Measurements from ENCODE around the gene LRRC26. TPM values are rescaled to one million over a fixed set of nuclear protein-coding genes. Genes with fewer than 3 reads are reported as not detected.

Gene LRRC26
- total RNA-seq, 5 donors from 2014 or later (not counting 1 experiment from before 2014, with no cell fraction given) = not detected

DNA sequence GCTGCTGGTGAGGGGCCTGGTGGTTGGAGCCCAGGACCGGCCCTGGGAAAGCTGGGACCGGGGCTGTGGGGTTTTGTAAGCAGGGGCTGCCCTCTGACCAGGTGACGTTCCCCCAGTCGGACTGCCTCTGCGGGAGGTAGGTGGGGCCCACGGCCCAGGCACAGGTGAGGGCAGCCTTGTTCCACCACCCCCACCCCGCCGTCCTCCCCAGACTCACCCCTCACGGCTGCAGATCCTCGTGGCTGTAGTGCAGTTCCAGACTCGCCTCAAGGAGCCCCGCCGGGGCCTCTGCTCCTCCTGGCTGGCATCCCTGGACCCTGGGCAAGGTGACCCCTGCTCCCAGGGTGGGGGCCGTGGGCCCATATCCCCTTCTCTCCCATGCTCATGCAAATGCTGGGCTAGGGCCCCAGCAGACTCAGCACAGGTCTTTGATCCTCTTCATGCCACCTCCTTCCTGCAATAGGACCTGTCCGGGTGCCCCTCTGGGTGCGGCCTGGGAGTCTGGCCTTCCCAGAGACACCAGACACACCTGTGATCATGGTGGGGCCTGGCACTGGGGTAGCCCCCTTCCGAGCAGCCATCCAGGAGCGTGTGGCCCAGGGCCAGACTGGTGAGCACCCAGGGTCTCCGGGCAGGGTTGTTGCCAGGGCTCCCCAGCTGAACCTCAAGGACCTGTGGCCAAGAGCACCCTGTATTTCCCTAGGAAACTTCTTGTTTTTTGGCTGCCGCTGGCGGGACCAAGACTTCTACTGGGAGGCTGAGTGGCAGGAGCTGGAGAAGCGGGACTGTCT, 45.5 kb upstream of the LRRC26 start:
- Mint-ChIP-seq H3K4me1 (no peaks in the 10 kb centered on the region), H3K36me3 (no peaks in the 10 kb centered on the region), H3K9me3 (no peaks in the 10 kb centered on the region), H3K27ac (no peak overlapping the region), H3K4me3 (no peak overlapping the region), H3K27me3 (no peaks in the 10 kb centered on the region)
- ATAC-seq (replicated peaks in 1 of 4) (no peak), DNase-seq (no peak)
- Histone ChIP-seq H3K4me3 (ENCODE audit: control insufficient read depth in 1 of 2, extremely low read depth in 1 of 2, low read length in 1 of 2) (no peak overlapping the region), H3K36me3 (ENCODE audit: control insufficient read depth in 2 of 2, extremely low read depth in 1 of 2, insufficient read depth in 1 of 2, low read length in 1 of 2) (peaks cover 0 to 2% of the 10 kb centered on the region in 2 donors), H3K27me3 (replicated peaks in 1 of 2; ENCODE audit: control insufficient read depth in 2 of 2, extremely low read depth in 1 of 2, insufficient read depth in 2 of 2, low read length in 1 of 2) (peaks cover 0 to 4% of the 10 kb centered on the region in 2 experiments), H3K9me3 (no peaks in the 10 kb centered on the region), H3K27ac (ENCODE audit: low read length) (no peak overlapping the region), H3K4me1 (ENCODE audit: control insufficient read depth in 1 of 2, extremely low read depth in 1 of 2, insufficient read depth in 2 of 2, low read length in 2 of 2) (no peaks in the 10 kb centered on the region)
- POLR2A ChIA-PET = no interaction called here
- WGBS (ENCODE audit: insufficient coverage) = 93% methylated on average over 14 of the region's 22 CpGs
- CTCF ChIA-PET = no interaction called here

DNA sequence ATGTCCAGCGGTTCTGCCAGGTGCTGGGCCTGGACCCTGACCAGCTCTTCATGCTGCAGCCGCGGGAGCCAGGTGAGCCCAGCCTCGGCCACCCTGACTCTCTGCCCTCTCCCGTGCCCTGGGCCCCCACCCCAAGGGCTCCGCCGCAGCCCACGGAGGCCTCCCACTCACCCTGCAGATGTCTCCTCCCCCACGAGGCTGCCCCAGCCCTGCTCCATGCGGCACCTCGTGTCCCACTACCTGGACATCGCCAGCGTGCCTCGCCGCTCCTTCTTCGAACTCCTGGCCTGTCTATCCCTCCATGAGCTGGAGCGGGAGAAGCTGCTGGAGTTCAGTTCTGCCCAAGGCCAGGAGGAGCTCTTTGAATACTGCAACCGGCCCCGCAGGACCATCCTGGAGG, 44.8 kb upstream of the LRRC26 start:
- no peak for ATAC-seq (replicated peaks in 1 of 4)
- ChIA-PET CTCF (no interaction called here), POLR2A (interaction anchor here in 1 of 2 donors (0.5 kb wide), 1 partner anchor 9 kb away, joined by 3 read pairs; no protein-coding TSS in a partner anchor)
- no peak for DNase-seq
- H3K36me3 Mint-ChIP-seq = no peaks in the 10 kb centered on the region
- Histone ChIP-seq H3K9me3 (no peaks in the 10 kb centered on the region), H3K27me3 (replicated peaks in 1 of 2; ENCODE audit: control insufficient read depth in 2 of 2, extremely low read depth in 1 of 2, insufficient read depth in 2 of 2, low read length in 1 of 2) (no peaks in the 10 kb centered on the region), H3K27ac (ENCODE audit: low read length) (no peak overlapping the region), H3K4me3 (ENCODE audit: control insufficient read depth in 1 of 2, extremely low read depth in 1 of 2, low read length in 1 of 2) (no peak overlapping the region), H3K4me1 (ENCODE audit: control insufficient read depth in 1 of 2, extremely low read depth in 1 of 2, insufficient read depth in 2 of 2, low read length in 2 of 2) (no peaks in the 10 kb centered on the region), H3K36me3 (ENCODE audit: control insufficient read depth in 2 of 2, extremely low read depth in 1 of 2, insufficient read depth in 1 of 2, low read length in 1 of 2) (peaks cover 0 to 2% of the 10 kb centered on the region in 2 donors)
- no peak overlapping the region for H3K27ac Mint-ChIP-seq
- H3K27me3 Mint-ChIP-seq = no peaks in the 10 kb centered on the region
- H3K4me1 Mint-ChIP-seq = no peaks in the 10 kb centered on the region
- H3K4me3 Mint-ChIP-seq = no peak overlapping the region
- H3K9me3 Mint-ChIP-seq = no peaks in the 10 kb centered on the region
- 90% methylated on average over 18 of the region's 19 CpGs for WGBS (ENCODE audit: insufficient coverage)

DNA sequence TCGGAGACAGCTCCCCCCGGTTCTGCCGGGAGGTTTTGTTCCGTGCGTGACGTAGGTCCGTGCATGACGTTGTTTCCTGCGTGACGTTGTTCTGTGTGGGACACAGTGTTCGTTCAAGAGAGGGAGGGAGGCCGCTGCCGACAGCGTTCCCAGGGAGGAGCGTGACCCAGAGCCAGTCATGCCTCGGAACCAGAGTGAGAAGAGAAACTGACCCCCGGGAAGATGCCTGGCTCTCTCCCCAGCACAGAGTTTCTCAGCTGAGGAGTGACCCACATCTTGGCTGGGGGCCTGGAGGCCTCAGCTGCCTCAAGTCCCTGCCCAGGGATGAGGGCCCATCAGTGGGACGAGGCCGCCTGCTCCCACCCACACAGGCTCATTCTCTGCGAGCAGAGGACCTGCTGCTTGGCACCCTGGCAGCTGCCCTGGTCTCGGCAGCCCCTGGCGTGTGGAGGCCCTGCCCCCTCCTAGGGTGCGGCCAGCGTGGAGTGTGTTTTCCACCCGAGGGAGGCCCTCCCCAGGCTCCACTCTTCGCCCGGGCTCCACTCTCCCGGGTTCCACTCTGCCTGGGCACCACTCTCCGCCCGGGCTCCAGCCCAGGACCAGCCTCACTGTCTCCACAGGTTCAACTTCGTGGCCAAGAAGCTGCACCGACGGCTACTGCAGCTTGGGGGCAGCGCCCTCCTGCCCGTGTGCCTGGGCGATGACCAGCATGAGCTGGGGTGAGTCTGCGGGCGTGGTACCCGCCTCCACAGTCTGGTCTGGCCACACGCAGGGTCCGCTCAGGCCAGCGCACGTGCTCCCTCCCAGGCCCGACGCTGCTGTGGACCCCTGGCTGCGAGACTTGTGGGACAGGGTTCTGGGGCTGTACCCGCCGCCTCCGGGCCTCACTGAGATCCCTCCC, 43.6 kb upstream of the LRRC26 start:
- ChIA-PET POLR2A (no interaction called here), CTCF (no interaction called here)
- H3K4me3 ChIP-seq (ENCODE audit: control insufficient read depth in 1 of 2, extremely low read depth in 1 of 2, low read length in 1 of 2) = no peak overlapping the region
- no peaks in the 10 kb centered on the region for H3K4me1 ChIP-seq (ENCODE audit: control insufficient read depth in 1 of 2, extremely low read depth in 1 of 2, insufficient read depth in 2 of 2, low read length in 2 of 2)
- peaks cover 4% of the 10 kb centered on the region for H3K36me3 Mint-ChIP-seq
- no peak overlapping the region for H3K27ac ChIP-seq (ENCODE audit: low read length)
- DNase-seq (no peak), ATAC-seq (replicated peaks in 1 of 4) (no peak)
- no peak overlapping the region for H3K27ac Mint-ChIP-seq
- no peaks in the 10 kb centered on the region for H3K9me3 ChIP-seq
- H3K36me3 ChIP-seq (ENCODE audit: control insufficient read depth in 2 of 2, extremely low read depth in 1 of 2, insufficient read depth in 1 of 2, low read length in 1 of 2) = peaks cover 0 to 5% of the 10 kb centered on the region in 2 donors
- H3K4me1 Mint-ChIP-seq = peaks cover 0 to 3% (median 1%) of the 10 kb centered on the region in 3 donors
- WGBS (ENCODE audit: insufficient coverage) = 94% methylated on average over 49 of the region's 49 CpGs
- H3K4me3 Mint-ChIP-seq = no peak overlapping the region
- H3K9me3 Mint-ChIP-seq = no peaks in the 10 kb centered on the region
- H3K27me3 ChIP-seq (replicated peaks in 1 of 2; ENCODE audit: control insufficient read depth in 2 of 2, extremely low read depth in 1 of 2, insufficient read depth in 2 of 2, low read length in 1 of 2) = no peaks in the 10 kb centered on the region
- no peaks in the 10 kb centered on the region for H3K27me3 Mint-ChIP-seq

DNA sequence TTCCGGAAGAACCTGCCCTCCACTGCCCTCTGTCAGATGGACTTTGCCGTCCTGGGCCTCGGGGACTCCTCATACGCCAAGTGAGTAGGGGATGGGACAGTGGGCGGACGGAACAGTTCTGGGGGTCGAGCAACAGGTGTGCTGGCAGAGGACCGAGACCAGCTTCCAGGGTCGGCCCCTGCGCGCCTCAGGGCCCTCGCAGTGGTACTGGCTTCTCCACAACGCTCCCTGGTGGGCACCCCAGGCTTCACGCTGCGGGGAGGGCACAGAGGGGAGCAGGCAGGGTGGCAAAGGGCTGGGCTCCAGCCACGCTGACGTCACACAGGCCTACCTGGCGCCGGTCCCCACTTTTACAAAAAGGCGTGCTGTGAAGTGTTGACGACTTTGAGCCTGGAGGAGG, 42.7 kb upstream of the LRRC26 start:
- H3K27me3 ChIP-seq (replicated peaks in 1 of 2; ENCODE audit: control insufficient read depth in 2 of 2, extremely low read depth in 1 of 2, insufficient read depth in 2 of 2, low read length in 1 of 2) = no peaks in the 10 kb centered on the region
- POLR2A ChIA-PET = no interaction called here
- WGBS (ENCODE audit: insufficient coverage) = 92% methylated on average over 21 of the region's 21 CpGs
- no peaks in the 10 kb centered on the region for H3K9me3 ChIP-seq
- no peak overlapping the region for H3K27ac ChIP-seq (ENCODE audit: low read length)
- peaks cover 2 to 8% (median 2%) of the 10 kb centered on the region in 3 donors for H3K4me1 Mint-ChIP-seq
- no peak for DNase-seq
- H3K4me3 Mint-ChIP-seq = no peak overlapping the region
- H3K4me1 ChIP-seq (ENCODE audit: control insufficient read depth in 1 of 2, extremely low read depth in 1 of 2, insufficient read depth in 2 of 2, low read length in 2 of 2) = peaks cover 0 to 2% of the 10 kb centered on the region in 2 experiments
- ATAC-seq (replicated peaks in 1 of 4) = no peak
- no peaks in the 10 kb centered on the region for H3K9me3 Mint-ChIP-seq
- CTCF ChIA-PET = no interaction called here
- no peak overlapping the region for H3K27ac Mint-ChIP-seq
- no peak overlapping the region for H3K4me3 ChIP-seq (ENCODE audit: control insufficient read depth in 1 of 2, extremely low read depth in 1 of 2, low read length in 1 of 2)
- peaks cover 0 to 5% of the 10 kb centered on the region in 2 donors for H3K36me3 ChIP-seq (ENCODE audit: control insufficient read depth in 2 of 2, extremely low read depth in 1 of 2, insufficient read depth in 1 of 2, low read length in 1 of 2)
- no peaks in the 10 kb centered on the region for H3K27me3 Mint-ChIP-seq
- H3K36me3 Mint-ChIP-seq = peaks cover 5% of the 10 kb centered on the region

DNA sequence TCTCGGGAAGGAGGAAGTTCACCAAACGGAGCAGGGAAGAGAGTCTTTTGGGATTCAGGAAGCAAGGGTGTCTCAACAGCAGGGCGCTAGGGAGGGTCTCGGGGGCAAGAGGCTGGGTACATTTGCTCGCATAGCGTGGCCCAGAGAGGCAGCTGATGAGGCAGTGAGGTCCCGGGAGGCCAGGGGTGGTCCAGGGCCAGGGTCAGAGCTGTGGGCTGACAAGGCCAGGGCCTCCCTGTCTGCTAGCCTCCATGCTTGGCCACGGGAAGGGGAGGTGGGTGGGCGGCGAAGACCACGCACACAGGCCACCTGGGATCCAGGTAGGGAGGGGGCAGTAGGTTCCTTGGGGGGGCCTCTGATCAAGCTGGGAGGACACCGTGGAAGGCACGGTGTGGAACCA, 41.7 kb upstream of the LRRC26 start:
- Histone ChIP-seq H3K27ac (ENCODE audit: low read length) (no peak overlapping the region), H3K9me3 (no peaks in the 10 kb centered on the region), H3K4me1 (ENCODE audit: control insufficient read depth in 1 of 2, extremely low read depth in 1 of 2, insufficient read depth in 2 of 2, low read length in 2 of 2) (peaks cover 2 to 12% of the 10 kb centered on the region in 2 experiments), H3K36me3 (ENCODE audit: control insufficient read depth in 2 of 2, extremely low read depth in 1 of 2, insufficient read depth in 1 of 2, low read length in 1 of 2) (peaks cover 0 to 5% of the 10 kb centered on the region in 2 donors), H3K4me3 (ENCODE audit: control insufficient read depth in 1 of 2, extremely low read depth in 1 of 2, low read length in 1 of 2) (no peak overlapping the region), H3K27me3 (replicated peaks in 1 of 2; ENCODE audit: control insufficient read depth in 2 of 2, extremely low read depth in 1 of 2, insufficient read depth in 2 of 2, low read length in 1 of 2) (no peaks in the 10 kb centered on the region)
- ChIA-PET CTCF (no interaction called here), POLR2A (no interaction called here)
- no peak overlapping the region for H3K27ac Mint-ChIP-seq
- H3K9me3 Mint-ChIP-seq = no peaks in the 10 kb centered on the region
- no peak for ATAC-seq (replicated peaks in 1 of 4)
- no peak for DNase-seq
- no peak overlapping the region for H3K4me3 Mint-ChIP-seq
- H3K27me3 Mint-ChIP-seq = no peaks in the 10 kb centered on the region
- 91% methylated on average over 13 of the region's 13 CpGs for WGBS (ENCODE audit: insufficient coverage)
- peaks cover 12 to 17% (median 12%) of the 10 kb centered on the region in 3 donors for H3K4me1 Mint-ChIP-seq
- H3K36me3 Mint-ChIP-seq = peaks cover 9% of the 10 kb centered on the region

DNA sequence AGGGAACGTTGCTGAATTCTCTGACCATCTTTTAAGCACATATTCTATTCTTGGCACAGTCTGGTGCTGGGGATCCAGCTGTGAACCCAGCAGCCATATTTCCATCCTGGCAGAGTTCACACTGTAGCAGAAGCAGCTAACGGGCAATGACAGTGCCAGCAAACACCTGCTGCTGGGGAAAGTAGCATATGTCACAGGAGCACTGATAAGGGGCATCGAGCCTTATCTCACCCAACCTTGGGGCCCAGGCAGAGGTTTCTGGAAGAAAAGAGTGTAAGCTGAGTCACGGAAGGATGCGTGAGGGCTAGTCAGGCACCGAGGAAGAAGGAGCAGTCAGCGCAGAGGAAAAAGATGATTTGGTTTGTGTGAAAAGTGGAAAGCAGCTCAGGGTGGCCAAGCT, 36.8 kb upstream of the LRRC26 start:
- CTCF ChIA-PET = no interaction called here
- Mint-ChIP-seq H3K4me1 (peaks cover 39 to 54% (median 41%) of the 10 kb centered on the region in 3 donors), H3K27ac (no peak overlapping the region), H3K36me3 (peaks cover 9% of the 10 kb centered on the region), H3K27me3 (no peaks in the 10 kb centered on the region), H3K4me3 (peak overlapping the region; percentile 90 to 92 (median 91)), H3K9me3 (no peaks in the 10 kb centered on the region)
- Histone ChIP-seq H3K27ac (ENCODE audit: low read length) (no peak overlapping the region), H3K27me3 (replicated peaks in 1 of 2; ENCODE audit: control insufficient read depth in 2 of 2, extremely low read depth in 1 of 2, insufficient read depth in 2 of 2, low read length in 1 of 2) (no peaks in the 10 kb centered on the region), H3K4me3 (ENCODE audit: control insufficient read depth in 1 of 2, extremely low read depth in 1 of 2, low read length in 1 of 2) (no peak overlapping the region), H3K36me3 (ENCODE audit: control insufficient read depth in 2 of 2, extremely low read depth in 1 of 2, insufficient read depth in 1 of 2, low read length in 1 of 2) (peaks cover 0 to 6% of the 10 kb centered on the region in 2 donors), H3K9me3 (no peaks in the 10 kb centered on the region), H3K4me1 (ENCODE audit: control insufficient read depth in 1 of 2, extremely low read depth in 1 of 2, insufficient read depth in 2 of 2, low read length in 2 of 2) (peaks cover 19 to 44% of the 10 kb centered on the region in 2 experiments)
- no peak for ATAC-seq (replicated peaks in 1 of 4)
- 82% methylated on average over 6 of the region's 7 CpGs for WGBS (ENCODE audit: insufficient coverage)
- POLR2A ChIA-PET = interaction anchor here (0.6 to 1.0 kb wide), 2 partner anchors 15 to 30 kb away, joined by 3 to 5 read pairs; partner anchors contain the start of gene RNF208 (in 1 of the 2)
- no peak for DNase-seq
